Activated CD8-positive, alpha-beta memory T cell treated with anti-CD3 and anti-CD28 coated beads, Interleukin-2, amount 50 U/mL, for 24 hours (primary cell): ENCODE results near the gene SSBP1.
"Not testable (repeated sequence)": the region's sequence is repeated elsewhere in the genome, so short reads cannot be mapped to it uniquely, and the experiment has no call there.

Experiments used
- DNase-seq: peaks from one replicate; pipeline ENCODE4 v3.0.0-alpha.2; 2020; ENCODE audit errors: extremely low read depth

SSBP1 gene

GRCh38 chr7:141770083-141770583, 32.0 kb downstream of the SSBP1 start:
- not testable (repeated sequence) for DNase-seq

- DNase-seq = no peak
Observed at GRCh38 chr7:141776374-141776773, 38.2 kb downstream of the SSBP1 start, which contains the start of gene TAS2R4. Gene TAS2R4, plus strand, starts transcription at chr7:141776674. Its CDS starts 1,815 bp downstream, at chr7:141778489.

- DNase-seq = no peak
Observed at GRCh38 chr7:141785706-141786552, 47.8 kb downstream of the SSBP1 start.

GRCh38 chr7:141788296-141788695, 50.1 kb downstream of the SSBP1 start:
- no peak for DNase-seq

- no peak for DNase-seq
Observed at GRCh38 chr7:141789917-141790316, 51.8 kb downstream of the SSBP1 start, which contains the start of gene TAS2R5. Gene TAS2R5, plus strand, starts transcription at chr7:141790217. Its CDS starts 145 bp downstream, at chr7:141790362.

GRCh38 chr7:141792526-141792925, 54.4 kb downstream of the SSBP1 start:
- no peak for DNase-seq
